HEK293 (cell line): ENCODE results near the gene EHD2.
A peak's percentile ranks its signal among the peaks of the same experiment; 100 is the strongest.

ENCODE experiments used
- GLI2 ChIP-seq: fragments of 450-650 bp; formaldehyde crosslinking; IDR thresholded peaks from 2 replicates; pipeline ENCODE4; 2017; ENCODE audit warnings: missing biosample characterization, missing genetic modification characterization, low read depth, borderline replicate concordance
- GLI4 ChIP-seq: fragments of 450-650 bp; formaldehyde crosslinking; IDR thresholded peaks from 2 replicates; pipeline ENCODE4 v1.5.1; 2016; ENCODE audit warnings: missing biosample characterization, missing genetic modification characterization
- GLIS1 ChIP-seq: fragments of 450-650 bp; formaldehyde crosslinking; IDR thresholded peaks from 2 replicates; pipeline ENCODE4 v1.5.1; 2016; ENCODE audit warnings: missing biosample characterization, missing genetic modification characterization
- KLF1 ChIP-seq: fragments of 450-650 bp; formaldehyde crosslinking; IDR thresholded peaks from 2 replicates; pipeline ENCODE4 v1.5.1; 2016; ENCODE audit warnings: missing biosample characterization, missing genetic modification characterization
- KLF10 ChIP-seq: fragments of 450-650 bp; IDR thresholded peaks from 2 replicates; pipeline ENCODE4 v1.5.1; 2018; ENCODE audit warnings: missing biosample characterization, mild to moderate bottlenecking, missing genetic modification characterization
- KLF16 ChIP-seq: fragments of 450-650 bp; formaldehyde crosslinking; IDR thresholded peaks from 2 replicates; pipeline ENCODE4 v1.5.1; 2017; ENCODE audit warnings: missing biosample characterization, missing genetic modification characterization
- REPIN1 ChIP-seq: fragments of 450-650 bp; formaldehyde crosslinking; IDR thresholded peaks from 2 replicates; pipeline ENCODE4 v1.5.1; 2017; ENCODE audit warnings: missing biosample characterization, missing genetic modification characterization, low read depth
- SALL2 ChIP-seq: fragments of 450-650 bp; formaldehyde crosslinking; IDR thresholded peaks from 2 replicates; pipeline ENCODE4 v1.5.0; 2017; ENCODE audit warnings: missing biosample characterization, mild to moderate bottlenecking, missing genetic modification characterization, borderline replicate concordance
- SP7 ChIP-seq: fragments of 450-650 bp; formaldehyde crosslinking; IDR thresholded peaks from 2 replicates; pipeline ENCODE4 v1.5.1; 2016; ENCODE audit warnings: missing biosample characterization, missing genetic modification characterization
- ZBTB1 ChIP-seq: fragments of 450-650 bp; formaldehyde crosslinking; IDR thresholded peaks from 2 replicates; pipeline ENCODE4 v1.5.1; 2016; ENCODE audit warnings: missing biosample characterization, missing genetic modification characterization
- ZBTB8A ChIP-seq: fragments of 450-650 bp; formaldehyde crosslinking; IDR thresholded peaks from 2 replicates; pipeline ENCODE4 v1.5.1; 2016; ENCODE audit warnings: missing biosample characterization, missing genetic modification characterization
- ZFHX2 ChIP-seq: fragments of 450-650 bp; formaldehyde crosslinking; conservative IDR thresholded peaks from 2 replicates; pipeline ENCODE4 v1.5.1; 2016; ENCODE audit warnings: missing biosample characterization, missing genetic modification characterization
- ZNF121 ChIP-seq: fragments of 450-650 bp; formaldehyde crosslinking; IDR thresholded peaks from 2 replicates; pipeline ENCODE4 v1.5.1; 2016; ENCODE audit warnings: missing biosample characterization, missing genetic modification characterization
- ZNF211 ChIP-seq: fragments of 450-650 bp; formaldehyde crosslinking; IDR thresholded peaks from 2 replicates; pipeline ENCODE4 v1.5.1; 2016; ENCODE audit warnings: low read depth, missing biosample characterization, missing genetic modification characterization
- ZNF324 ChIP-seq: fragments of 450-650 bp; formaldehyde crosslinking; IDR thresholded peaks from 2 replicates; pipeline ENCODE4 v1.5.1; 2016; ENCODE audit warnings: missing biosample characterization, missing genetic modification characterization
- ZNF354C ChIP-seq: fragments of 450-650 bp; formaldehyde crosslinking; IDR thresholded peaks from 2 replicates; pipeline ENCODE4 v1.5.1; 2016; ENCODE audit warnings: missing biosample characterization, missing genetic modification characterization, low read depth, borderline replicate concordance
- ZNF366 ChIP-seq: fragments of 450-650 bp; formaldehyde crosslinking; conservative IDR thresholded peaks from 2 replicates; pipeline ENCODE4 v1.5.1; 2016; ENCODE audit warnings: missing biosample characterization, missing genetic modification characterization
- ZNF530 ChIP-seq: fragments of 450-650 bp; formaldehyde crosslinking; IDR thresholded peaks from 2 replicates; pipeline ENCODE4 v1.5.1; 2016; ENCODE audit warnings: low read depth, missing biosample characterization, missing genetic modification characterization
- ZNF596 ChIP-seq: fragments of 450-650 bp; IDR thresholded peaks from 2 replicates; pipeline ENCODE4 v1.5.0; 2018; ENCODE audit warnings: missing biosample characterization, mild to moderate bottlenecking, missing genetic modification characterization, moderate library complexity
- ZNF600 ChIP-seq: fragments of 450-650 bp; formaldehyde crosslinking; IDR thresholded peaks from 2 replicates; pipeline ENCODE4 v1.5.1; 2016; ENCODE audit warnings: missing biosample characterization, missing genetic modification characterization
- ZNF660 ChIP-seq: fragments of 450-650 bp; IDR thresholded peaks from 2 replicates; pipeline ENCODE4 v1.5.1; 2018; ENCODE audit warnings: missing biosample characterization, mild to moderate bottlenecking, missing genetic modification characterization
- ZNF677 ChIP-seq: fragments of 450-650 bp; IDR thresholded peaks from 2 replicates; pipeline ENCODE4 v1.5.0; 2018; ENCODE audit warnings: missing biosample characterization, mild to moderate bottlenecking, missing genetic modification characterization, moderate library complexity
- ZNF785 ChIP-seq: fragments of 450-650 bp; formaldehyde crosslinking; IDR thresholded peaks from 2 replicates; pipeline ENCODE4 v1.5.1; 2016; ENCODE audit warnings: missing biosample characterization, missing genetic modification characterization
- ZNF830 ChIP-seq: fragments of 450-650 bp; IDR thresholded peaks from 2 replicates; pipeline ENCODE4 v1.5.0; 2018; ENCODE audit warnings: missing biosample characterization, missing genetic modification characterization, low read depth, mild to moderate bottlenecking, moderate library complexity
- ZXDB ChIP-seq: fragments of 450-650 bp; formaldehyde crosslinking; IDR thresholded peaks from 2 replicates; pipeline ENCODE4 v1.5.1; 2016; ENCODE audit warnings: missing biosample characterization, missing genetic modification characterization
- TF ChIP-seq, protein P1 (sequence below): fragments of 450-650 bp; formaldehyde crosslinking; IDR thresholded peaks from 2 replicates; pipeline ENCODE4 v1.5.1; 2017; ENCODE audit warnings: missing biosample characterization, missing genetic modification characterization
- TF ChIP-seq, protein P2 (sequence below): fragments of 450-650 bp; formaldehyde crosslinking; IDR thresholded peaks from 2 replicates; pipeline ENCODE4 v1.5.1; 2016; ENCODE audit warnings: missing biosample characterization, missing genetic modification characterization
- TF ChIP-seq, protein P3 (sequence below): fragments of 450-650 bp; formaldehyde crosslinking; IDR thresholded peaks from 2 replicates; pipeline ENCODE4 v1.5.1; 2016; ENCODE audit warnings: missing biosample characterization, missing genetic modification characterization

EHD2 gene

DNA sequence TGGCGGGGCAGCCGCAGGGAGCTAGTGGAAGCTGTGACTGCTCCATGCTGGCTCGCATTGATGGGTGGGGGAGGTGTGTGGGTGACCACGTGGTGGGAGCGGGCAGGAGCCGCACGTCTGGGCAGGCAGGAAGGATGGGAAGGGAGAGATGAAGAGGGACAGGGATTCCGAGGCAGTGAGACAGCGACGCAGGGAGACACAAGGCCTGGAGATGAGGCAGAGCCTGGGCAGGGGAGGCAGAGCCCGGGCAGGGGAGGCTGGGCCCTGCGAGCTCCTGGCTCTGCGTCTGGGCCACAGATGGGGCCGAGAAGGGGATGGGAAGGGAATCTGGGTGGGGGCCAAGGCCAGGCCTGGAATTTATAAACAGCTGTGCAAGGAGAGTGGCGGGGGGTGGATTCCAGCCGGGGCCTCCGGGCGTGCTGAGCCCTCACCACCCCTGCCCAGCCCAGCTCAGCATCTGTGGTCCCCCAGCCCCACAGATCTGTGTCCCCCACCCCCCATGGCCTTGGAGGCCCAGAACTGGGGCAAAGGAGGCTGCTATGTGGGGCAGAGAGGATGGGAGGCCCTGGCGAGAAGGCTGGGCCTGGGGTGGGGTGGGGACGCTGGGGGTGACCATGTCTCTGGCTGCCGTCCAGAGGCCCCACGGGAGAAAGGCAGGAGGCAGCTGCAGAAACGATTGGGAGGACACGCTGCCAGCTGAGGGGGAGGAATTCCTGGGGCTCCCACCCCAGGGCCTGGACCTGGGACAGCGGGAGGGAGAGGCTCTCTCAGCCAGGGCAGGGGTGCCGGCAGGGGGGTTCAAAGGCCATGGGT lies 6.0 kb downstream of the EHD2 start (continued):
- no peak for TF ChIP-seq GLI4 (tag by site-specific recombination)
- TF ChIP-seq ZNF830, result no peak
- TF ChIP-seq, protein P1, sequence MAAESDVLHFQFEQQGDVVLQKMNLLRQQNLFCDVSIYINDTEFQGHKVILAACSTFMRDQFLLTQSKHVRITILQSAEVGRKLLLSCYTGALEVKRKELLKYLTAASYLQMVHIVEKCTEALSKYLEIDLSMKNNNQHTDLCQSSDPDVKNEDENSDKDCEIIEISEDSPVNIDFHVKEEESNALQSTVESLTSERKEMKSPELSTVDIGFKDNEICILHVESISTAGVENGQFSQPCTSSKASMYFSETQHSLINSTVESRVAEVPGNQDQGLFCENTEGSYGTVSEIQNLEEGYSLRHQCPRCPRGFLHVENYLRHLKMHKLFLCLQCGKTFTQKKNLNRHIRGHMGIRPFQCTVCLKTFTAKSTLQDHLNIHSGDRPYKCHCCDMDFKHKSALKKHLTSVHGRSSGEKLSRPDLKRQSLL (tag by site-specific recombination), result no peak
- TF ChIP-seq ZNF596 (tag by site-specific recombination), result no peak
- no peak for TF ChIP-seq ZBTB1
- no peak for TF ChIP-seq ZNF660 (tag by site-specific recombination)
- no peak for TF ChIP-seq KLF16 (tag by site-specific recombination)
- no peak for TF ChIP-seq ZXDB (tag by site-specific recombination)
- TF ChIP-seq ZNF600 (tag by site-specific recombination), result peak; percentile 75; the same call in 1 of the 2 replicates
- TF ChIP-seq KLF1 (tag by site-specific recombination), result peak; percentile 39; the same call in 1 of the 2 replicates
- TF ChIP-seq ZNF677, result no peak
- TF ChIP-seq, protein P2, sequence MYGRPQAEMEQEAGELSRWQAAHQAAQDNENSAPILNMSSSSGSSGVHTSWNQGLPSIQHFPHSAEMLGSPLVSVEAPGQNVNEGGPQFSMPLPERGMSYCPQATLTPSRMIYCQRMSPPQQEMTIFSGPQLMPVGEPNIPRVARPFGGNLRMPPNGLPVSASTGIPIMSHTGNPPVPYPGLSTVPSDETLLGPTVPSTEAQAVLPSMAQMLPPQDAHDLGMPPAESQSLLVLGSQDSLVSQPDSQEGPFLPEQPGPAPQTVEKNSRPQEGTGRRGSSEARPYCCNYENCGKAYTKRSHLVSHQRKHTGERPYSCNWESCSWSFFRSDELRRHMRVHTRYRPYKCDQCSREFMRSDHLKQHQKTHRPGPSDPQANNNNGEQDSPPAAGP (tag by site-specific recombination), result 0 out of 2 replicates have a peak, but pooled peaks have one; percentile 53
- peak; percentile 24; the same call in 1 of the 2 replicates for TF ChIP-seq ZNF121 (tag by site-specific recombination)
- no peak for TF ChIP-seq SALL2 (tag by site-specific recombination)
- TF ChIP-seq ZNF324 (tag by site-specific recombination), result peak; percentile 32; the same call in 1 of the 2 replicates
- TF ChIP-seq ZBTB8A (tag by site-specific recombination), result peak; percentile 43
- no peak for TF ChIP-seq GLI2
- TF ChIP-seq SP7 (tag by site-specific recombination), result 0 out of 2 replicates have a peak, but pooled peaks have one; percentile 44
- TF ChIP-seq, protein P3, sequence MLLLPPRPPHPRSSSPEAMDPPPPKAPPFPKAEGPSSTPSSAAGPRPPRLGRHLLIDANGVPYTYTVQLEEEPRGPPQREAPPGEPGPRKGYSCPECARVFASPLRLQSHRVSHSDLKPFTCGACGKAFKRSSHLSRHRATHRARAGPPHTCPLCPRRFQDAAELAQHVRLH (tag by site-specific recombination), result no peak
- TF ChIP-seq GLIS1 (tag by site-specific recombination), result peak; percentile 97
- no peak for TF ChIP-seq KLF10 (tag by site-specific recombination)
- TF ChIP-seq ZNF211 (tag by site-specific recombination), result no peak
- no peak for TF ChIP-seq ZNF354C
- peak; percentile 75; the same call in 1 of the 2 replicates for TF ChIP-seq ZNF785 (tag by site-specific recombination)
- TF ChIP-seq ZFHX2, result peak; percentile 85
- no peak for TF ChIP-seq ZNF530
- no peak for TF ChIP-seq REPIN1 (tag by site-specific recombination)
- 0 out of 2 replicates have a peak, but pooled peaks have one; percentile 15 for TF ChIP-seq ZNF366
